ENCODE data around the gene GABARAP. TPM values are rescaled to one million over a fixed set of nuclear protein-coding genes. Genes with fewer than 3 reads are reported as not detected.

The GABARAP gene
- polyA plus RNA-seq, 1 of the 3 experiments (the other 2 are of a cell fraction), result 585 TPM

GRCh38 chr17:7218166-7218565, 24.1 kb downstream of the GABARAP start:
- ChIA-PET POLR2A (no interaction called here), CTCF (interaction anchor here (0.6 to 4.3 kb wide), 3 partner anchors 20 to 105 kb away, joined by 3 to 26 read pairs (median 3); partner anchors contain the start of gene PHF23)
- Histone ChIP-seq H3K27ac (ENCODE audit: low read depth in 2 of 2, low read length in 1 of 2) (peak overlapping the region; percentile 55 to 64; a peak in 2 of 4 replicates), H3K4me1 (ENCODE audit: control insufficient read depth in 1 of 2, insufficient read depth in 2 of 2, low read depth in 1 of 2, low read length in 1 of 2) (peaks cover 20 to 65% of the 10 kb centered on the region in 2 experiments; a peak in 3 of 4 replicates), H2AFZ (ENCODE audit: low read depth) (no peak overlapping the region), H3K36me3 (replicated peaks in 1 of 2; ENCODE audit: control insufficient read depth in 1 of 2, insufficient read depth in 2 of 2, low read length in 1 of 2) (peaks cover 12 to 17% of the 10 kb centered on the region in 2 experiments), H3K4me2 (peak overlapping the region; percentile 71), H3K4me3 (ENCODE audit: low read depth in 2 of 2, low read length in 1 of 2) (peak overlapping the region; percentile 57 to 61; a peak in 2 of 4 replicates), H4K20me1 (ENCODE audit: insufficient read depth) (peaks cover 11% of the 10 kb centered on the region), H3K9me2 (no peaks in the 10 kb centered on the region), H3K9ac (peak overlapping the region; percentile 54; the same call in 1 of the 2 replicates), H3K79me2 (ENCODE audit: insufficient read depth) (peaks cover 50% of the 10 kb centered on the region), H3K9me3 (no peaks in the 10 kb centered on the region), H3F3A (replicated peaks; ENCODE audit: insufficient read depth) (peaks cover 55% of the 10 kb centered on the region), H3K27me3 (ENCODE audit: insufficient read depth) (no peaks in the 10 kb centered on the region)
- 89% methylated on average over 5 of the region's 6 CpGs for WGBS (ENCODE audit: low lambda C conversion rate)
- DNase-seq, result no peak
- TF ChIP-seq MEF2A (IDR thresholded peaks at IDR 0.05; ENCODE audit: borderline replicate concordance, low read depth) (no peak), GATA2 (CRISPR knock-in tag; IDR thresholded peaks at IDR 0.05) (no peak), ELF1 (IDR thresholded peaks at IDR 0.05) (no peak), TCF12 (IDR thresholded peaks at IDR 0.05) (no peak), NFIC (IDR thresholded peaks at IDR 0.05; ENCODE audit: borderline replicate concordance) (no peak), JUND (IDR thresholded peaks at IDR 0.05) (no peak), IRF3 (IDR thresholded peaks at IDR 0.05; ENCODE audit: low read depth, low read length) (no peak), RCOR1 (IDR thresholded peaks at IDR 0.05; ENCODE audit: low read length) (no peak), FOXJ3 (CRISPR knock-in tag; IDR thresholded peaks at IDR 0.05) (no peak), RFX5 (IDR thresholded peaks at IDR 0.05; ENCODE audit: low read length) (no peak), USF1 (IDR thresholded peaks at IDR 0.05; ENCODE audit: borderline replicate concordance, low read depth) (no peak), MXI1 (IDR thresholded peaks at IDR 0.05; ENCODE audit: low read depth, low read length) (no peak), NRF1 (IDR thresholded peaks at IDR 0.05; ENCODE audit: low read depth, low read length) (no peak), POLR2AphosphoS5 (IDR thresholded peaks at IDR 0.05; ENCODE audit: low read depth, low read length) (no peak)

- H3K9me3 ChIP-seq, result no peaks in the 10 kb centered on the region
- peak overlapping the region; percentile 60 to 96; a peak in 3 of 4 replicates for H3K27ac ChIP-seq (ENCODE audit: low read depth in 2 of 2, low read length in 1 of 2)
- H3K36me3 ChIP-seq (replicated peaks in 1 of 2; ENCODE audit: control insufficient read depth in 1 of 2, insufficient read depth in 2 of 2, low read length in 1 of 2), result peaks cover 4 to 15% of the 10 kb centered on the region in 2 experiments
- no peaks in the 10 kb centered on the region for H3K27me3 ChIP-seq (ENCODE audit: insufficient read depth)
- H3F3A ChIP-seq (replicated peaks; ENCODE audit: insufficient read depth), result peaks cover 55% of the 10 kb centered on the region
- H2AFZ ChIP-seq (ENCODE audit: low read depth), result peak overlapping the region; percentile 80; the same call in 1 of the 2 replicates
- peaks cover 23 to 64% of the 10 kb centered on the region in 2 experiments; a peak in 3 of 4 replicates for H3K4me1 ChIP-seq (ENCODE audit: control insufficient read depth in 1 of 2, insufficient read depth in 2 of 2, low read depth in 1 of 2, low read length in 1 of 2)
- H3K9me2 ChIP-seq, result no peaks in the 10 kb centered on the region
- peak overlapping the region; percentile 88 for H3K9ac ChIP-seq
- WGBS (ENCODE audit: low lambda C conversion rate), result 10% methylated on average over 31 of the region's 32 CpGs
- H3K79me2 ChIP-seq (ENCODE audit: insufficient read depth), result peaks cover 57% of the 10 kb centered on the region
- DNase-seq, result peak; percentile 82
- H4K20me1 ChIP-seq (ENCODE audit: insufficient read depth), result peaks cover 14% of the 10 kb centered on the region
- POLR2A ChIA-PET, result no interaction called here
- CTCF ChIA-PET, result interaction anchor here (1.2 kb wide), 1 partner anchor 195 kb away, joined by 3 read pairs; no protein-coding TSS in a partner anchor
- peak overlapping the region; percentile 97 for H3K4me2 ChIP-seq
- H3K4me3 ChIP-seq (ENCODE audit: low read depth in 2 of 2, low read length in 1 of 2), result peak overlapping the region; percentile 61 to 74
- TF ChIP-seq FOSL2 (IDR thresholded peaks at IDR 0.05; ENCODE audit: borderline replicate concordance, low read depth) (no peak), FOXJ3 (CRISPR knock-in tag; IDR thresholded peaks at IDR 0.05) (no peak), REST (IDR thresholded peaks at IDR 0.05; ENCODE audit: low read depth, low read length) (no peak), POLR2AphosphoS5 (IDR thresholded peaks at IDR 0.05; ENCODE audit: low read depth, low read length) (no peak), GATA2 (CRISPR knock-in tag; IDR thresholded peaks at IDR 0.05) (no peak), ELF1 (IDR thresholded peaks at IDR 0.05) (no peak), TAF1 (IDR thresholded peaks at IDR 0.05; ENCODE audit: borderline replicate concordance, low read depth, low read length) (no peak), EP300 (IDR thresholded peaks at IDR 0.05; ENCODE audit: borderline replicate concordance in 1 of 2, low read depth in 1 of 2, low read length in 1 of 2) (no peak), IRF3 (IDR thresholded peaks at IDR 0.05; ENCODE audit: low read depth, low read length) (no peak), YY1 (IDR thresholded peaks at IDR 0.05; ENCODE audit: low read depth) (no peak), RAD21 (IDR thresholded peaks at IDR 0.05; ENCODE audit: low read length) (0 out of 2 replicates have a peak, but pooled peaks have one; percentile 1)
These were observed 24.9 kb downstream of the GABARAP start for GRCh38 chr17:7217113-7217987.
